HG02973 (cell line): ENCODE results near the gene GFOD2.
"Not testable (repeated sequence)": the region's sequence is repeated elsewhere in the genome, so short reads cannot be mapped to it uniquely, and the experiment has no call there.

Experiments
- ATAC-seq: cut with Tn5 transposase; IDR thresholded peaks from one replicate; pipeline ENCODE4 v1.9.1; 2021; ENCODE audit warnings: moderate library complexity; ENCODE audit not compliant: unreplicated experiment

GFOD2 gene

DNA sequence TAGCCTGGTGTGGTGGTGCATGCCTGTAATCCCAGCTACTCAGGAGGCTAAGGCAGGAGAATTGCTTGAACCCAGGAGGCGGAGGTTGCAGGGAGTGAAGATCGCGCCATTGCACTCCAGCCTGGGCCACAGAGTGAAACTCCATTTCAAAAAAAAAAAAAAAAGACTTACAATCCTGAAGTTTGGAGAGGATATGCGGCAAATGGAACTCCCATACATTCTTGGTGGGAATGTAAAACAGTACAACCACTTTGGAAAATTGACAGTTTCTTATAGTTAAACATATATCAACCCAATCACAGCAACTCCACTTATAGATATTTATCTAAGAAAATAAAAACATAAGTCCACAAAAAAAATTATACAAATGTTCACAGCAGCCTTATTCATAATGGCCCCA is 11.9 kb downstream of the GFOD2 start:
- no peak for ATAC-seq

GRCh38 chr16:67704110-67704509 is 15.0 kb downstream of the GFOD2 start:
- no peak for ATAC-seq

DNA sequence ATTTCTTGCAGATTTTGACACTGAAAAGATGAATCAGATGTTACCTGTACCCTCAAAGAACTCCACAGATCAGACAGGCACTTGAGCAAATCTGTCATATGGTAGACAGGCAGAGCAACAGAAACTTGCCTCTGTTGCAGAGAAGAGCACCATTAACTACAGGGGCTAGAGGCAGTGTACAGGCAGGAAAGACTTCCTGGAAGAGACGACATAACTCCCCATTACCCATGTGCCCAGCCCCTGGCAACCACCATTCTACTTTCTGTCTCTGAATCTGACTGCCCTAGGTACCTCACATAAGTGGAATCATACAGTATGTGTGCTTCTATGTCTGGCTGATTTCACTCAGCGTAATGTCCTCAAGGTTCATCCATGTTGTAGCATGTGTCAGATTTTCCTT is 15.5 kb downstream of the GFOD2 start:
- ATAC-seq = no peak

DNA sequence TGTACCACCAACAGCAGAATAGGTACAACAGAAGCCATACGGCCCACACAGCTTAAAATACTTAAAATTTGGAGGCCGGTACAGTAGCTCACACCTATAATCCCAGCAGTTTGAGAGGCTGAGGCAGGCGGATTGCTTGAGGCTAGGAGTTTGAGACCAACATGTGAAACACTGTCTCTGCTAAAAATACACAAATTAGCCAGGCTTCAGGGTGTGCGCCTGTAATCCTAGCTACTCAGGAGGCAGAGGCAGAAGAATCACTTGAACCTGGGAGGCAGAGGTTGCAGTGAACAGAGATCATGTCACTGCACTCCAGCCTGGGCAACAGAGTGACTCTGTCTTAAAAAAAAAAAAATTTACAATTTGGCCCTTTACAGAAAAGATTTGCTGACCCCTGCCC is 17.0 kb downstream of the GFOD2 start:
- ATAC-seq = no peak

- no peak for ATAC-seq
Measured at GRCh38 chr16:67701420-67701819, 17.7 kb downstream of the GFOD2 start.

GRCh38 chr16:67699265-67699664 is 19.9 kb downstream of the GFOD2 start:
- ATAC-seq = no peak

DNA sequence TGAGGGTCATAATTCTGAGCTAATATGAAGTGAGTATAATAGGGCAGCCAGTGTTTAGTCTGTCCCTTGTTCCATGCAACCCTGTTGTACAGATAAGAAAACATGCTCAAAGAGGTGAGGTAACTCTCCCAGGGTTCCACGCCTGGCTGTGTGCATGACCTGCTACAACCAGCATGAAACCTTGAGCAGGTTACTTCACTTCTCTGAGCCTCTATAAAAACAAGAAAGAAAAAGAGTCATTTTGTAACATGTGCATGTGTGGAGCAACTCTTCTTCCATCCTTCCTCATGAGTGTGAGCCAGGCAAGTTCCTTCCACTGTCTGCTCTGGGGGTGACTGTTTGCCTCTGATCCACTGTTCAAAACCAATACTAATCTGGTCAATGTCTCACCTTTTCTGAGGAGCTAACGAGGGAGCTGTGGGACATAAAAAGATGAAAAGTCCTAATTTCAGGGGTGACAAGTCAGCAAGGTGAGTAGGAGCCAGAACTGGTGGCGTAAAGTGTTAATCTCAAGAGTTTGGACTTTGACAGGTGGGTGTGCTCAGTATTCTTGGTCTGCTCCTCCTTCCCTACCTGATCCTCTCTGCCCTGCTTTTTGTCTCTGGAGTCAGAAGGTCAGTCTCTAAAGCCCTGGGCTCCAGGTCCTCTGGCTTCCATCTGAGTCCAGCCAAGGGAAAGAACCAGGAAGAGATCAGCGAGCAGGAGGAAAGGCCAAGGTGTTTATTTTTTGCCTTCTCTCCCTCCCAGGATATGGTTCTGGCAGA is 21.5 kb downstream of the GFOD2 start:
- ATAC-seq = no peak

- ATAC-seq = no peak
Measured at GRCh38 chr16:67694611-67695010, 24.5 kb downstream of the GFOD2 start.

DNA sequence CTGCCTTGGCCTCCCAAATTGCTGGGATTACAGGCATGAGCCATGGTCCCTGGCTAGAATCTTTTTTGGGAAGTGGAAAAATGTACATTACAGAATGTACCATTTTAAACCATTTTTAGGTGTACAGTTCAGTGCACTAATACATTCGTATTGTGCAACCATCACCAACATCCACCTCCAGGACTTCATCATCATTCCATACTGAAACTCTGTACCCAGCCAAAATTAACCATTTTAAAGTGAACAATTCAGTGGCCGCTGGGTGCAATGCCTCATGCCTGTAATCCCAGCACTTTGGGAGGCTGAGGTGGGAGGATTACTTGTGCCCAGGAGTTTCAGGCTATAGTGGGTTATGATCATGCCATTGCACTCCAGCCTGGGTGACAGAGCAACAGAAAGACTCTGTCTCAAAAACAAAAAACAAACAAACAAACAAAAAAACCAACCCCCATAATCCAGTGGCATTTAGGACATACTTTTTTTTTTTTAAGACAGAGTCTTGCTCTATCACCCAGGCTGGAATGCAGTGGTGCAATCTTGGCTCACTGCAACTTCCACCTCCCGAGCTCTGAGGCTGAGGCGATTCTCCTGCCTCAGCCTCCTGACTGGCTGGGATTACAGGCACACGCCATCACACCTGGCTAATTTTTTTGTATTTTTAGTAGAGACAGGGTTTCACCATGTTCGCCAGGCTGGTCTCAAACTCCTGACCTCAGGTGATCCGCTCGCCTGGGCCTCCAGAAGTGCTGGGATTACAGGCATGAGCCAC is 25.4 kb downstream of the GFOD2 start:
- not testable (repeated sequence) for ATAC-seq

DNA sequence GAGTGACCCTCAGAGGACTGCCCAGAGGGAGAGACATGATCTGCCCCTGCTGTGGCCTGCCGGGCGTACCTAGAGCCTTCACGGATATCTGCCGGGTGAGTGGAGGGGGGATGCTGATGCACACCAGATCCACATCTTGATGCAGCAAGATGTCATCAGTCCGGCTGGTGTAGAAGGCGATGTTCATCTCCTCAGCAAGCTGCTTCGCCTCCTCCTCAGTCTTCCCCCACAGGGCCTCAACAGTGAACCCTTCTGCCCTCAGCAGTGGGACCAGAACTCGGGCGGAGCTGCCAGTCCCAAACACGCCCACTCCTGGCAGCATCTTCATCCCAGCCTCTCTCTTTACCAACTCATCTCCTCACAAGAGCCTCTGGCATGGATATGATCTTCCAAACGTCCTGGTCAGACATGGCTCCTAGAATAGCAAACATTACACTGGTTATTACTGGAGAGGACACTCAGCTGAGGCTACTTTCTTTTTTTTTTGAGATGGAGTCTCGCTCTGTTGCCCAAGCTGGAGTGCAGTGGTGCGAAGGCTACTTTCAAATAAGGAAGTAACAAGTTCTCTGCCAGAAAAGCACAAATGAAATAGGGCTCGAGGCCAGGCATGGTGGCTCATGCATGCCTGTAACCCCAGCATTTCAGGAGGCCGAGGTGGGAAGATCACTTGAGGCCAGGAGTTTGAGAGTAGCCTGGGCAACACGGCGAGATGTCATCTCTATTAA is 33.6 kb downstream of the GFOD2 start:
- no peak for ATAC-seq

- ATAC-seq = no peak
Measured at GRCh38 chr16:67683767-67684166, 35.3 kb downstream of the GFOD2 start.

DNA sequence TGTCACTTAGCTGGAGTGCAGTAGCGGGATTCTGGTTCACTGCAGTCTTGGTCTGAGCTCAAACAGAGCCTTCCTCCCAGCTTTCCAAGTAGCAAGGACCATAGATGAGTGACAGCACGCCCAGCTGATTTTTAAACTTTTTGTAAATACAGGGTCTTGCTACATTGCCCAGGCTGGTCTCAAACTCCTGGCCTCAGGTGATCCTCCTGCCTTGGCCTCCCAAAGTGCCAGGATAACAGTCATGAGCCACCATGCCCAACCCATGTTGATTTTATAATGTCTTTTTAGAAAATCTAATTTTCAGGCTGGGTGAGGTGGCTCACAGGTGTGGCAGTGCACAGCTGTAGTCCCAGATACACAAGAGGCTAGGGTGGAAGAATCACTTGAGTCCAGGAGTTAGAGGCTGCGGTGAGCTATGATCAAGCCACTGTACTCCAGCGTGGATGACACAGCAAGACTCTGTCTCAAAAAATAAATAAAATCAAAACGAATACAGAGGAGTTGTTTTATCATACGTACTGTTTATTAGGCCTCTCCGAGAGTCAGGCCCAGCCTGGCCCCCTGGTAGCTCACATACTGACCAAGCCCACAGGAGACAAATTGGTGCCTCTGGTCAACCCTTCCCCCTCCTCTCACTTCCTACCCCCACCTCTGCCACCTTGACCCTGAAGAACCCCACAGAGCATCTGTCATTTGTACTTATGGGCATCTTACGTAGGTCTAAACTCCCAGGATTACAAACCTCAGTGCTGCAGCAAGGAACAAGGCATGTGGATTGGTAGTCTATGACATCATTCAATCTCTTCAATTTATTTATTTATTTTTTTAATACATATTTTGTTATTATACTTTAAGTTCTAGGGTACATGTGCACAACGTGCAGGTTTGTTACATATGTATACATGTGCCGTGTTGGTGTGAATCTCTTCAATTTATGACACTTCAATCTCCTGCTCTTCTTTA is 38.9 kb downstream of the GFOD2 start:
- ATAC-seq = no peak

DNA sequence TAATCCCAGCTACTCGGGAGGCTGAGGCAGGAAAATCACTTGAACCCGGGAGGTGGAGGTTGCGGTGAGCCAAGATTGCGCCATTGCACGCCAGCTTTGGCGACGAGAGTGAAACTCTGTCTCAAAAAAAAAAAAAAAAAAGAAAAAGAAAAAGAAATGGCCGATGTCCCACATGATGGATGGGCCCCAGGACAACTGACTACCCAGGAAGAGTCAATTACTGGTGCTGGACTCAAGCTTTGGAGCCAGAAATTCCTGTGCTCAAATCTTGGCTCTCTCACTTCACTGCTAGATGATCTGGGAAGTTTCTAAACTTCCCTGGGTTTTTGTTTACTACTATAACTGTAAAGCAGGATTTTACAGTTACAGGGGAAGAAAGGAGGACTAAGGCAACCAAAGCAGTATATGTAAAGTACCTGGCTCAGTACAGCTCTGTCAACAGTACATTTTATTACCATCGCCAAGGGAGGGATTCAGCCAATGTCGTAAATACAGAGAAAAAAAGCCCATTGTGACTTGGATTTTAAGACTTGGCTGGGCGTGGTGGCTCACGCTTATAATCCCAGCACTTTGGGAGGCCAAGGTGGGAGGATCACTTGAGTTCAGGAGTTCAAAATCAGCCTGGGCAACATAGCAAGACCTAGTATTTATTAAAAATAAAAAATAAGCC is 40.6 kb downstream of the GFOD2 start:
- ATAC-seq = no peak

DNA sequence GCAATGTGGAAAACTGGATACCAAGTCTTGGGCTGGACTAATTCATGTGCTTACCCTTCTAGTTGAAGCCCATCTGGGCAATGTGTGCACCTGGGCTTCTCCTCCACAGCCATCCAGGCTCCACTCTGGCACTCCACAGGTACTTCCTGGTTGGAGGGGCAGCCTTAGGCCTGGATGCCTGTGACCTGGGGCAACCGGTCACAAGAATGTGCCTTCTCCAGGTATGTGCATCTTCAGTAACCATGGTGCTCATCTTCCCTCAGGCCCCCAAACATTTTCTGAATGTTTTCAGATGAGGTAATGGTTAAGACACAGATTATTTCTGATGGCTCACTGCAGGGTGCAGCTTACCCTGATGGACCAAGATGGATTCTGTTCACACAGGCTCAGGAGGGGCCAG is 41.4 kb downstream of the GFOD2 start:
- ATAC-seq = no peak

GRCh38 chr16:67676939-67677338 is 42.2 kb downstream of the GFOD2 start:
- no peak for ATAC-seq

DNA sequence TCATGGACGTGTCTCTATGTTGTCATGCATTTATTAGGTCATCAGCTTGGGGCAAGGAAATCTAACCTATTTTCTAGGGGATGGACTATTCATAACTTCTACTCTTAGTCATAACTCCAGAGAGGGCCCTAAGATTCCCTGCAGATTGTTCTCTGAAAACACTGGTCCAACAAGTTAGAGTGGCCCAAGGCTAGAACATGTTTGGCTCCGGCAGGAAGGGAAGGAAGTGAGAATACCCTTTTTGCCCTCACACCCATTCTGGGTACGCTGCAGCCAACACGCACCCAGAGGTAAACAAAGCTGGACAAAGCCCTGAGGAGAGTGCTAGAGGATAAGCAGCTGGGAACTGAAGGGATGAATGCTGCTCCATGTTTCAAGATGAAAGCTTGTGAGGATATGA is 42.6 kb downstream of the GFOD2 start:
- ATAC-seq = no peak

DNA sequence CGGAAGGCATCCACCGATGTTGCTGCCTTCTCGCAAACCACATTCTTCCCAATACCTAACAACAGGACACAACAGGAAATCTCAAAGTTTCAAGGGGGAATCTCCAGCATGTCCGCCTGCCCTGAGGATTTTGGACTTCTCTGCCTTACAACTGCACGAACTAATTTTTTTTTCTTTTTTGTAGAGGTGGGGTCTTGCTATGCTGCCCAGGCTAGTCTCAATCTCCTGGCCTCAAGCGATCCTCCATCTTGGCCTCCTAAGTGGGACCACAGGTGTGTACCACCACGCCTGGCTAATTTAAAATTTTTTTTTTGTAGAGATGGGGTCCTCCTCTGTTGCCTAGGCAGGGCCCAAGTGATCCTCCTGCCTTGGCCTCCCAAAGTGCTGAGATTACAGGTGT is 43.1 kb downstream of the GFOD2 start:
- ATAC-seq = no peak

- no peak for ATAC-seq
Measured at GRCh38 chr16:67675579-67675935, 43.6 kb downstream of the GFOD2 start.

DNA sequence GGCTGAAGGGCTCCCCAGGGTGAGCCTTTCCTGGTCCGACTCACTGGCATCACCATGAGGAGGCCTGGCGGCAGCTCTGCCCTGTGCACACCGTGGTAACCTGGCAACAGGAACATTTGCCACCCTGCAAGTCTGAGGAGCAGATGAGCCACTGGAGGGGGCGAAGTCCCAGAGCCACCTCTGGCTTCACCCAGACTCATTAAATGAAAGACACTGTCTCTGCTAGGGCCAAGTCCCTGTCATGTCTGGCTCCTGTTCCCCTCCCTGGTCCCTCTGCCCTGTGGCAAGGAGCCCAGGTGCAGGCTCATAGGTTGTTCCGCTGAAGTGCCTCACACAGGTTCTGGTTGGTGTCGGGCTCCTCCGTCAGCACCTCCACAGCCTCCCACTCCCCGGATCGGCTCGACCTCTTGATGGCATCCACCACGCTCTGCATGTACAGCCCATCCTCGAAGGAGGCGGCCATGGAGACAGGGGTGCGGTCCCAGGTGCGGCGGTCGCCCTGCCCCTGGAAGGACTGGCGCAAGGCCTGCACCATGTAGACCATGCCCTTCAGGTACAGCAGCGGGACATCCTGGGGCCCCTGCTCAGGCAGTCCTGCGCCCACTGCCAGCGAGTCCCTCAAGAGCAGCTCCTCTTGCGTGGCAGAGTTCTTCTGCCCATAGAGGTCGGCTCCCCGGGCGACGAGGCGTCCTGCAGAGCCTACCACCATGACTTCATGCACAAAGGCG is 44.1 kb downstream of the GFOD2 start:
- ATAC-seq = no peak
